Measurements from ENCODE around the gene LRRC43.

Gene LRRC43

GRCh38 chr12:122183588-122183940 is 641 bp downstream of the LRRC43 start:
- Histone ChIP-seq H3K79me2 (no peaks in the 10 kb centered on the region), H3K27me3 (ENCODE audit: control insufficient read depth, insufficient read depth, low read length) (no peaks in the 10 kb centered on the region), H3K4me1 (no peaks in the 10 kb centered on the region), H3K4me2 (ENCODE audit: low read length) (peak overlapping the region; percentile 70), H3K4me3 (ENCODE audit: low read depth, low read length) (peak overlapping the region; percentile 42), H3K27ac (no peak overlapping the region), H2AFZ (peak overlapping the region; percentile 96), H3K9ac (no peak overlapping the region), H3K36me3 (ENCODE audit: control insufficient read depth, insufficient read depth, low read length) (no peaks in the 10 kb centered on the region), H3K9me3 (ENCODE audit: control insufficient read depth, low read length) (no peaks in the 10 kb centered on the region)
- no peak for TF ChIP-seq CTCF (IDR thresholded peaks at IDR 0.05)

GRCh38 chr12:122184517-122184916 is 1.6 kb downstream of the LRRC43 start:
- H2AFZ ChIP-seq: no peak overlapping the region
- no peak overlapping the region for H3K4me2 ChIP-seq (ENCODE audit: low read length)
- no peaks in the 10 kb centered on the region for H3K79me2 ChIP-seq
- H3K9ac ChIP-seq: no peak overlapping the region
- H3K36me3 ChIP-seq (ENCODE audit: control insufficient read depth, insufficient read depth, low read length): no peaks in the 10 kb centered on the region
- H3K27me3 ChIP-seq (ENCODE audit: control insufficient read depth, insufficient read depth, low read length): no peaks in the 10 kb centered on the region
- no peaks in the 10 kb centered on the region for H3K9me3 ChIP-seq (ENCODE audit: control insufficient read depth, low read length)
- TF ChIP-seq CTCF (IDR thresholded peaks at IDR 0.05): no peak
- no peak overlapping the region for H3K4me3 ChIP-seq (ENCODE audit: low read depth, low read length)
- no peak overlapping the region for H3K27ac ChIP-seq
- H3K4me1 ChIP-seq: no peaks in the 10 kb centered on the region

- TF ChIP-seq CTCF (IDR thresholded peaks at IDR 0.05): no peak
- Histone ChIP-seq H3K4me2 (ENCODE audit: low read length) (no peak overlapping the region), H3K27me3 (ENCODE audit: control insufficient read depth, insufficient read depth, low read length) (no peaks in the 10 kb centered on the region), H3K9me3 (ENCODE audit: control insufficient read depth, low read length) (no peaks in the 10 kb centered on the region), H3K9ac (no peak overlapping the region), H3K79me2 (no peaks in the 10 kb centered on the region), H2AFZ (no peak overlapping the region), H3K27ac (no peak overlapping the region), H3K4me1 (no peaks in the 10 kb centered on the region), H3K36me3 (ENCODE audit: control insufficient read depth, insufficient read depth, low read length) (no peaks in the 10 kb centered on the region), H3K4me3 (ENCODE audit: low read depth, low read length) (no peak overlapping the region)
These were observed 2.2 kb downstream of the LRRC43 start for GRCh38 chr12:122185079-122185478.

- H2AFZ ChIP-seq: no peak overlapping the region
These were observed 2.7 kb downstream of the LRRC43 start for GRCh38 chr12:122185494-122186082.

More at GRCh38 chr12:122185494-122186082, 2.7 kb downstream of the LRRC43 start:
- H3K4me3 ChIP-seq (ENCODE audit: low read depth, low read length): no peak overlapping the region
- no peaks in the 10 kb centered on the region for H3K4me1 ChIP-seq
- no peak for TF ChIP-seq CTCF (IDR thresholded peaks at IDR 0.05)
- no peak overlapping the region for H3K4me2 ChIP-seq (ENCODE audit: low read length)
- H3K9ac ChIP-seq: no peak overlapping the region
- no peaks in the 10 kb centered on the region for H3K79me2 ChIP-seq
- H3K36me3 ChIP-seq (ENCODE audit: control insufficient read depth, insufficient read depth, low read length): no peaks in the 10 kb centered on the region
- H3K27ac ChIP-seq: no peak overlapping the region
- H3K27me3 ChIP-seq (ENCODE audit: control insufficient read depth, insufficient read depth, low read length): no peaks in the 10 kb centered on the region
- no peaks in the 10 kb centered on the region for H3K9me3 ChIP-seq (ENCODE audit: control insufficient read depth, low read length)
